ENCODE results near the gene KRT83.

Gene KRT83

GRCh38 chr12:52320784-52321400, at the start of gene KRT83:
KRT83 (minus strand) TSS chr12:52321398; CDS start chr12:52321335, 63 bp downstream.
- DNase-seq, result no peak

GRCh38 chr12:52369809-52370208, 48.6 kb upstream of the KRT83 start:
- DNase-seq, result no peak

GRCh38 chr12:52369211-52369610, 48.0 kb upstream of the KRT83 start:
- no peak for DNase-seq

GRCh38 chr12:52368508-52368907, 47.3 kb upstream of the KRT83 start:
- DNase-seq, result no peak

- no peak for DNase-seq
Observed at GRCh38 chr12:52367876-52368275, 46.7 kb upstream of the KRT83 start.

- DNase-seq, result no peak
Observed at GRCh38 chr12:52366738-52367485, 45.7 kb upstream of the KRT83 start, which contains the start of gene KRT85. KRT85 (minus strand) TSS chr12:52367481; CDS start chr12:52367405, 76 bp downstream.

- no peak for DNase-seq
Observed at GRCh38 chr12:52364901-52365489, 43.8 kb upstream of the KRT83 start.

- DNase-seq, result no peak
Observed at GRCh38 chr12:52364061-52364460, 42.9 kb upstream of the KRT83 start.

GRCh38 chr12:52363111-52363679, 42.0 kb upstream of the KRT83 start:
- no peak for DNase-seq

- DNase-seq, result no peak
Observed at GRCh38 chr12:52362118-52362726, 41.0 kb upstream of the KRT83 start.

GRCh38 chr12:52361553-52361952, 40.4 kb upstream of the KRT83 start:
- no peak for DNase-seq

GRCh38 chr12:52360663-52361271, 39.6 kb upstream of the KRT83 start:
- no peak for DNase-seq

GRCh38 chr12:52360106-52360662, 39.0 kb upstream of the KRT83 start:
- no peak for DNase-seq

GRCh38 chr12:52359621-52360061, 38.4 kb upstream of the KRT83 start:
- no peak for DNase-seq

GRCh38 chr12:52358575-52359350, 37.6 kb upstream of the KRT83 start:
- peak; percentile 70 for DNase-seq

GRCh38 chr12:52356762-52357580, 35.8 kb upstream of the KRT83 start:
- no peak for DNase-seq

- DNase-seq, result no peak
Observed at GRCh38 chr12:52356031-52356761, 35.0 kb upstream of the KRT83 start.

- DNase-seq, result no peak
Observed at GRCh38 chr12:52355176-52355575, 34.0 kb upstream of the KRT83 start.

GRCh38 chr12:52354200-52354599, 33.0 kb upstream of the KRT83 start:
- no peak for DNase-seq

- no peak for DNase-seq
Observed at GRCh38 chr12:52353766-52354165, 32.6 kb upstream of the KRT83 start.

Measured in activated CD8-positive, alpha-beta memory T cell treated with anti-CD3 and anti-CD28 coated beads for 24 hours (primary cell).